Stimulated activated CD4-positive, alpha-beta T cell treated with anti-CD3 and anti-CD28 coated beads, Interleukin-2, amount 100 ng/mL, for 48 hours (primary cell): ENCODE measurements around the gene CFAP100.

Experiments
- DNase-seq, 2 donors: peaks; one replicate each; pipeline ENCODE4 v3.0.0-alpha.2; 2020

CFAP100 gene

DNA sequence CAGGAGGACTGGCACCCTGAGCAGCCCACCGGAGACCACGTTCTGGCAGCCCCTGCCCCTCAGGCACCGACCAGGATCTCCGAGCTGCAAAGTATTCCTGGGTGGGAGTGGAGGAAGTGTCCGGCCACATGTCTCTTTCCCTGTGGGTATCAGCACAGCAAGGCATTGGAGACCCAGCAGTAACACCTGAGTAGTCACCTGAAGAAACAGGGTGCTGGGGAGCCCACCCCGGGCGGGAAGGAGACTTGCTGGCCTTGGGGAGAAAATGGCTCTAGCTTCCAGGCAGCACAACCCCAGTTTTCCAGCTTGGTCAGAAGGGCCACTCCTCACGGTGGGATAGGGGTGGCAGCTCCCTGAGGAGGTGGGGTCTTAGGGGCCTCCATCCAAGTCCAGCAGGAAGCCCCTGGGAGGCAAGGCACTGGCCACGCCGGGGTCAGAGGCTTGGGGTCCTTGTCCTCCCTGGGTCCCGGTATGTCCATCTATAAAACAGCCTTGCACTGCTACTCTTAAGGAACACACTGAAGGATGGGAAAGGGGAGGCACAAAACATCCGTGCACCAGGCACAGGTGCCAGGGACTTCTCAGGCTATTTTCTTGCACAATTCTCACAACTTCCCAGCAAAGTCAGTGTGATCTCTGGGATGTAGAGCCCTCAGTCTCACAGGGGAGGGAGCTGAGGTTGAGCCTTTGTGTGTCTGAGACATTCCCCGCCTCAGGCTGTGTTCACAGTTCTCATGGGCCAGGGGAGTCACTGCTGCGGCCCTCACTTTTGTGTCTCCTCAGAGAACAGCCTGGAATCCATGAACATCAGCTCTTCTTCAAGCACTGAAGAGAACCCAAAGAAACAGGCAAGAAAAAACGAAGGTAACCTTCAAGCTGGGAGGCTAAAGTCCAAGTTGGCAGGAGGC, 11.9 kb downstream of the CFAP100 start:
- DNase-seq, result no peak

DNA sequence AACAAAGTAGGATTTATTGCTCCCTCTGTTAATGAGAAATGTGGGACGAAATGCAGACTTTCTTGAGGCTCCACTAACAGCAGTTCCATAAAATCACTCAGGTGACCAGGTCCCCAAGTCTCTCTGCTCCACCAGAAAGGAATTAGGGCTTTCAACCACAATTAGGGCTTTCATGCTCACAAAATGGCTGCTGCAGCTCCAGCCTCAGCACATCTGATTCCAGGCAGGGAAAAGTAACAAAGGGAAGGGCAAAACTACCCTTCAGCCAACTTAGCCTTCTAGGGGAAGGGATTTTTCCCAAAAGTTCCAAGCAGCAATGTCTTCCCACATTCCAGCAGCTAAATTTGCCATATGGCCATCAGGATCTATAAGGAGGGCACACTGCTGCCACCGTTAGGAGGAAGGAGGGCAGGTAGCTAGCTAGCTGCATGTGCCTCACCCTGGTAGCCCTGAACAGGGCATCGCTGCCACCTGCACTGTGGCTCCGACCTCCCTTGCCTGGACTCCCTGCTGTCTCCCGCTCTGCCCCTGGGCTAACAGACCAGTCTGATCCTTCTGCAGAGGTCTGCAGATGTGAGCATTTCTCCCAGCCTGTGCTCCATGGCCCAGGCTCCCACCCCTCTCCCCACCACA, 12.8 kb downstream of the CFAP100 start:
- no peak for DNase-seq

DNA sequence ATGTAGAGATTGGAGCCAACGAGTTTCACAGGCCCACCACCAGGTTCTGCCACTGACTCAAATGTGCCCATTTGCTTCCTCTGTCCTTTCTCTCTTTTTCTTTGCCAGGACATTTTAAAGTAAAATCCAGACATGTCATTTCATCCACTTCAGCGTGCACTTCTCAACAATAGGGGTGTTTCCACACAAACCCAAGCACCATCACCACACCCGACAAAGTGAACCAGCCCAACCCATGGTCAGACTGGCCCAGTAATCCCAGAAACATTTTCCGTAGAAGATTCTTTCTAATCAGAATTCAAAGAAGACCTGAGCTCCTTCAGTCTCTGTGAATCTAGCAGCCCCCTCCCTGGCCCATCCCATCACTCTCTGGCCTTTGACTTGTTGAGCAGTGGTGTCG, 13.4 kb downstream of the CFAP100 start:
- DNase-seq, result no peak

DNA sequence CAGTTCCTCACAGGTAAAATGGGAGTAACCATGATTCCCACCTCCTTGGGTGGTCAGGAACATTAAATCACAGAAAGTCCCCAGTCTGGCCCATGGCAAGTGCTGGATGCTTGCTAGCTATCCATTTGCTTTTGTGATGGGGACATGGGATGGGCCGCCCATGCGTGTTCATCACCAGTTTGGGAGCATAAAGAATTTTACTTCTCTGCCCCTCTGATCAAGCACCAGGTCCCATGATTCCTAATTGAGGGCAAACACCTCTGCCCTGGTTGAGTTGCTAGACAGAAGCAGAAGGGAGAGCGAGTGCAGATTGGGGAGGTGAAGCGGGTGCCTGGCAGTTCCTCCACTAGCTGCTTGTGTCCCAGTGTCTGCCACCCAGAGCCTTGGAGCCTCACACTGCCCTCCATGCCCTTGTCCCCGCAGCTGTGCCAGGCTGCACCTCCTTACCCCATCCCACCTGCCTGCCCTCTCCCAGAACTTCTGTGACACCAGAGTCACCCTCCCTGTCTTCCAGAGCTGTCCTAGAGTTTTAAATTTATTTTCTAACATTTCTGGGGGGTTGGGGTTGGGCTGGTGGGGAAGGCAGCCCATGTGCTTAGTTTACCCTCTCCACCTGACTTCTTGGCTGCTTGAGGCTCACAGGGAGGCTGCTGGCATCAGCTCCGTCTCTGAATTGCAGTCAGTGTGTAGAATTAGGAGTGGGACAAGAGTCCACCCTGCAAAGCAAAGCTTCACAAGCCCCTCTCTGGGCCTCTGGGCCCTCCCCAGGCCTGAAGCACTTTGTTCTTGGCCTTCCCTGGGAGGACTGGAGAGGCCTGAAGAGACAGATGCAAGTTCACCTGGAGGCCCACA, 18.4 kb downstream of the CFAP100 start:
- DNase-seq, result no peak

DNA sequence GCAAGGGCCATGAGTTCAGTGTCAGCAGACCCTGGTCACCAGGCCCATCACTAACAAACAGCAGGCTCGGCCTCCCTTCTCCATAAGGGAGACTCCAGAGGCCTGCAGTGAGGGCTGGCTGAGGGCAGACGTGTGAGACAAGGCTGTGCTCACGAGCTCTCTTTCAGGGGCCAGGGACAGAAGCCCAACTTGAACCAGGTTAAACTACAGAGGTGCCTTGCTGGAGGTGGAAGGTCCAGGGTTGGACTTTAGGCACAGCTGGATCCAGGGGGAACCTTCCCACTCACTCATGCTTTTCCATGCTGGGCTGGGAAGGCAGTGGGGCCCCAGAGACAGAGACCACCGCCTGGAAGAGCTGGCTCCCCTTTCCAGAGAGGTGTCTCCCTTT, 19.0 kb downstream of the CFAP100 start:
- no peak for DNase-seq

DNA sequence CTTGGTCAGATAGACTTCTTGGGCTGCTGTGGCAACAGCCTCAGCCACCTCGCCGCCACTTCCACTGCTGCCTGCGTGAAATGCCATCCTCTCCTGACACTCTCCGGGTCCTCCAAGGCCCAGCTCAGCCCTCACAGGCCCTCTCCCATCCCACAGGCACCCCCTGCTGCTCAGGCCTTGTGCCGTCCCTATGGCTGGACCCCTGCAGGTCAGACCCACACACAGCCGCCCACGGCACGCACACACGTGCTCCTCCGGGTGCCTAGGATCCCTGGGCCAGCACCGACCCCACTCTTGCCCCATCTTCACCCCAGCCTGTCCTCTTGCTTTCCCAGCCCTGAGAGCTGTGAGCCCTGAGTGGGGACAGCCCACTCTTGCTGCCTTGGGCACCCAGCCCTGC, 19.7 kb downstream of the CFAP100 start:
- no peak for DNase-seq

DNA sequence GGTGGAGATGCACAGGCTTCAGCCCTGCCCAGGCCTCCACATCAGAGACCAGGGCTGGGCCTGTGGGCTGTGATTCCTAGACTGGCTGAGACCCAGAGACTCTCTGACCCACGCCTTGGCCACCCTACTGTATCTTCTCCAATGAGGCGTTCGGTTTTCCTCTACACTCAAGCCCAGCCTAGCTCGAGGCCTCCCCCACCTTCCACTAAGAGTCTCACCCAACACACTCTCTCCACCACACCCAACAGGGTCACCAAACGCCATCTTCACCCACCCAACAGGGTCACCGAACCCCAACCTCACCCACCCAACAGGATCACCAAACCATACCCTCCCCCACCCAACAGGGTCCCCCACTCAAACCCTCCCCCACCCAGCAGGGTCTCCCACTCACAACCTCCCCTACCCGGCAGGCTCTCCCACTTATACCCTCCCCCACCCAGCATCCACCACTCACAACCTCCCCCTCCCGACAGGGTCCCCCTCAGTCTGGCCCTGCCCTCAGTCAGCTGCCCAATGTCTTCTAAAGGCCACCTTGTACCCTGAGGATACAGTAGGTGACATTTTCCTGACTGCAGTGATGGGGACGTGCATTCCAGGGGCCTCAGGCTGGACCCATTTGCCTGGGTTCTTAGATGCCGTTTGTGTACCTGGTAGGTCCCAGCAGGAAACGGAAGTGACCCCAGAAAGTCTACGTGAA, 20.4 kb downstream of the CFAP100 start:
- no peak for DNase-seq

DNA sequence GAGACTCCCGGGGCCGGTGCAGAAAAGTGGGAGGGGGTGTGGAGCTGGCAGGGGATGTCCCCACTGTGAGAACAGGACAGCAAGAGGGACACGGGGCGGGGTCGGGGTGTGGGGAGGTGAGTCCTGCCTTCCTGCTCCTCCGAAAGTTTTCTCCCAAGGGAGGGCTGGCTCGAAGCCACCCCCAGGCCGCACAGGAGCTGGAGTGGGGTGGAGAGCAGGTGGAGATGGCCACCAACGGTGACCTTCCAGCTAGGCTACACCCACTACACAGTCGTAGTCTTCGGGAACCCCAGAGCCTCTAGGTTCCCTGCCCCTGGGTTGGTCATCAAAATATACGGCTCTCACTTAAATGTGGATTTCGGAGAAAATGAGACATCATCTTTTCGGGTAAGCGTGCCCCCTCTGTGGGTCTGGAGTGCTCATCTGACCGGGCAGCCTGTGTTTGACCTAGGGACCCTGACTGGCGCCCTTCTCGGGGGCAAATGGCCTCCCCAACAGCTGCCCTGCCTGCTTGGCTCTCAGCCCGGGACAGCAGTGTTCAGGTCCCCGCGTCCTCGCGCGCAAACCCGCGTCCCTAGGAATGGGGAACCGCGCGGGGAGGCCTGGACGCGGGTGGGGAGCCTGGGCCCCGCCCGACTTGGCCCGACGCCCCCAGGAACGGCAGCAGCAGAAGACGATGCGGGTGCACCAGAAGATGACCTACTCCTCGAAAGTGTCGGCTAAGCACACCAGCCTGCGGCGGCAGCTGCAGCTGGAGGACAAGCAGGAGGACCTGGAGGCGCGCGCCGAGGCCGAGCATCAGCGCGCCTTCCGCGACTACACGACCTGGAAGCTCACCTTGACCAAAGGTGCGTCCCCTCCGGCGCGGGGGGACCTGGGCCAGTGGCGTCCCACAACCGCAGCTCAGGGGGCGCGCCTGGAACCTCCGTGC, 21.2 kb downstream of the CFAP100 start:
- no peak for DNase-seq

DNA sequence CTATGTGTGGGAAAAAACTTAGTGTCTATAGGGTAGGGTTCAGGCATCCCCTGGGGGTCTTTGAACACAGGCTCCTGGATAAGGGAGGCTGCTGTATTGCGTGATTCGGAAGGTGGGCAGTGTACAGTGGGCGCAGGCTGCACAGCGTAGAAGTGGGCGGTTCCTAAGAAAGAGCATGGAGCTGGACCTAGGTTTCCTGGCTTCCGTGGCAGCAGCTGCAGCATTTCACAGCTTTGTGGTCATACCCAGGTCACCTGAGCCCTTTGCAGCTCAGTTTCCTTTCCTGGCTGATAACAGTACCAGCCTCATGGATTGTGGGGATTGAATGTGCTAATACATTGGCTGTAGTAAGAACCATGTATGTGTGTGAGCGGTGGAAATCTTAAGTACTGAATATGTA, 22.2 kb downstream of the CFAP100 start:
- DNase-seq, result no peak

DNA sequence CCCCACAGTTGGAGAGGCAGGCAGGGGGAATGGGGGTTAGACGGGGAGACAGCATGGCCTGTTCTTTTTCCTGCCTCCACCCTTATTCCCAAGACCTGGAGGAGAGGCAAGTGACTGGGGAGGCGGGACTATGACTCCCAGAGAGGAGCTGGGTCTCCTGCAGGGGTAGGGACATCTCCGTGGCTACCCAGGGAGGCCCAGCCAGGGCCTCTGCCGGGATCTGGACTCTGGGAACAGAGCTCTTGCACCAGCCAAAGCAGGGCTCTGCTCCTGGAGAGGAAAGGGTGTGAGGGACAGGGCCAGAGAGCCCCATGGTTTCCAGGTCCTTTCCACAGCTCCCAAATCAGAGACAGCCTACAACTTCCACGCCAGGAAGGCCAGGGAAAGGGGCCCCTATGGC, 22.8 kb downstream of the CFAP100 start:
- DNase-seq, result no peak

DNA sequence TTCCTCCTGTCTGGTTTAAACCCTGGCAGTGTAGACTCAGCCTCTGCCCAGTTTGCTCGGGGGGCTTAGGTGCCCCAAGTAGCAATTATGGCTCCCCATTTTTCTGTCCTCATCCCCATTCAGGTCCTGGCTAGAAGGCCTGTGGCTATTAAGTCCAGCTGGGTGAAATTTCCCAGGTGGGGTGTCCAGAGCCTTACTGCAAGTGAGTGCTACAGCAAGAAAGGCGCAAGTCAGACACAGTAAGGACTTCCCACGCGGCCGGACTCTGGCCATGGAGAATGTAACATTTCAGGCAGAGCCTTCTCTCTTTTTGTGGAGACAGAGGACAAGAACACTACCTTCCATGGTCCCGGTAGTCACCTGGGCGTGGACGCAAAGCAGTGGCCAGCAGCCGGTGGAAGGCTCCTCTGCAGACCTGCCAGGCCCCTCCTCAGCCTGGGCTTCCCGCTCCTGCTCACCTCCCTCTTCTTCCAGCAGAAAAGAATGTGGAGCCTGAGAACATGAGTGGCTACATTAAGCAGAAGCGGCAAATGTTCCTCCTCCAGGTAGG, 23.3 kb downstream of the CFAP100 start:
- no peak for DNase-seq

DNA sequence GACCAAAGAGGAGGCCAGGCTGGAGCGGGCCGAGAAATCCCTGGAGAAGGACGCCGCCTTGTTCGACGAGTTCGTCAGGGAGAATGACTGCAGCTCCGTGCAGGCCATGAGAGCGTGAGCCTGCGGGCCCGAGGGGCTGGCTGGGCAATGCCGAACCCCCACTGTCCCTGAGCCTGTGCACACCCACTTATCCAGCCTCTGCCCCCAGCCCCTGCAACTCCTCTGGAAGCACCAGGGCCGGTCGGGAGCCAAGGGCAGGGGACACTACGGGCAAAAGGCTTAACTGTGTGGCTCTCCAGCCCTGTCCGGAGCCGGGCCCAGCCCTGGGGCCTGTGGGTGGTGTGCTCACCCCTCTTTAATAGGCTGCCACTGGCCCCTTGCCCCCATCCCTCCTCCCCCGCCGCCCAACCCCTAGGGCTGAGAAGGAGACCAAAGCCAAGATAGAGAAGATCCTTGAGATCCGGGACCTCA, 24.0 kb downstream of the CFAP100 start:
- no peak for DNase-seq

DNA sequence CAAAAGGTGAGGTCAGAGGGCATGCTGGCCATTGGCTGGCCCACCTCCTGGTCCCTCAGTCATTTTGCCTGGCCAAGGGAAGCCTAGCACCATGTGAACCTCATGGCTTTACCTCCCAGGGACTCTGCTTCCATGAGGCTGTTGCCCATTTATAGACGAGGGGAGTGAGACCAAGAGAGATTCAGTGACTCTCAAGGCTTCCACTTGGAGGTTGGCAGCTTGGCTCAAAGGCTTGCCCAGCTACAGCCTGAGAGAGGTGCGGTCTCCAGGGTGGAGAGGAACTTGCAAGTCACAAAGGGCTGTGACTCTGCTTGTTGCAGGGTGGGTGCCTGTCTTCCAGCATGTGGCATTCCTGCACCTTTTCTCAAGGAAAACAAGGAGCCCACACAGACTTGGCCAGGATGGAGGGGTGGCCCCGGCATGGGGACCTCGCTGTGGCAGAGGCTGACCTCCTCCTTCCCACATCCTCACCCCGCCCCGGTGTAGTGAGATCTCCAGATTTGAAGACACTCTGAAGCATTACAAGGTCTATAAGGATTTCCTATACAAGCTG, 24.5 kb downstream of the CFAP100 start:
- no peak for DNase-seq

DNA sequence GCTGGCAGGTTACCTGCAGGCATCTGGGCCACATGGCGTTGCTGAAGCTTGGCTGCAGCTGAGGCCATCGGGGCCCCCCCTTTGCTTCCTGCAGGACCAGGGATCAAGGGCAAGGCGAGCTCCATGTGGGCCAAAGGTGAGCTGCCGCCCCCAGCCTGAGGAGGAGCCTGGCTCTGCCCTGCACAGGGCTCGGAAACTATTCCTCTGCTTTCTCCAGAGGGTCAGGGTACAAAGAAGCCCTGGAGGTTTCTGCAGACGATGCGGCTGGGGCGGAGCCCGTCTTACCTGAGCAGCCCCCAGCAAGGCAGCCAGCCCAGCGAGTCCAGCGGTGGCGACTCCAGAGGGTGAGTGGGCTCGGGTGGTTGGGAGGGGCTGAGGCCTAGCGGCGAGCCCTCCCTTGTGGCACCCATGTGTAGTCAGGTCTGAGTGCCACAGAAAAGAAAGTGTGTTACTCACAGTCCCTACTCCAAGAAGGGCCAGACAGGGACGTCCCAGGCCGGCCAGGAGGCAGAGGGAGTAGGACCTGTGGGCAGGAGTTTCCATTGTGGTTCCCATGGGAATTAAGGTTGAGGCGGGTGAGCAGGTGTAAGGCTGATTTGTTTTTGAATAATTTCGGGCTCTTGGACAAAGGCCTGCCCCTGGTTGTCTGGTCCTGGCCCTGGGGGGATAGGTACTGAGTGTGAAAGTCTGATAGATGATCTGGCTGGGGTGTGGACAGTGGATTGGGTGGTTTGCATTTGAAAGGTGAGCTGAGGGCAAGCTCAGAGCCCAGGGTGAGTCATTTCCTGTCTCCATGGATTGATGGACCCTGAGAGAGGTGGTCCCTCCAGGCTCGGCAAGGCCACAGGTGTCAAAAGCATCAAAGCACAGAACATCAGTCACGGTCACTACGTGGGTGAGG, 25.4 kb downstream of the CFAP100 start:
- no peak for DNase-seq

DNA sequence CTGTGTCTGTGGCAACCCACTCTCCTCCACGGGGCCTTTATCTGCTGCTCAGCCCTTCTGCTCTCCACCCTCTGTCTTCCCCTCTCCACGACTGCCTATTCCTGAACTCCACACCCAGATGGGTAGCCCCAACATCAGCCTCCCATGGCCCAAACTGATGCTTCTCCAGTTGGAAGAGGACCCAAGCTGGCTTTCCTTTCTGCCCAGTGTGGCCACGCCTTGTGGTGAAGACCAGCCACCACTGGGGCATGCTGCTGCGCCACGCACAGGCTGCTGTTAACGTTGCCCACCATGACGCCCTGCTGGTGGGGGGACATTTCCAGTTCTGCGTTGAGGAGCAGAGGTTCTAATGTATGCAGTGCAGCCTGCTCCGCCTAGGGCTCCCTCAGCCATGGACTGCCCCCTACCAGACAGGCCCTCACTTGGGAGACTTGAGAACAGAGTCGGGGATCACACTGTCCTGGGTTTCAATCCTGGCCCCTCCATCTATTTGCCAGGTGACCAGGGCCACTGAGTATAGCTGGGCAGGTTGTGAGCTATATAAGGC, 26.9 kb downstream of the CFAP100 start:
- DNase-seq, result no peak

DNA sequence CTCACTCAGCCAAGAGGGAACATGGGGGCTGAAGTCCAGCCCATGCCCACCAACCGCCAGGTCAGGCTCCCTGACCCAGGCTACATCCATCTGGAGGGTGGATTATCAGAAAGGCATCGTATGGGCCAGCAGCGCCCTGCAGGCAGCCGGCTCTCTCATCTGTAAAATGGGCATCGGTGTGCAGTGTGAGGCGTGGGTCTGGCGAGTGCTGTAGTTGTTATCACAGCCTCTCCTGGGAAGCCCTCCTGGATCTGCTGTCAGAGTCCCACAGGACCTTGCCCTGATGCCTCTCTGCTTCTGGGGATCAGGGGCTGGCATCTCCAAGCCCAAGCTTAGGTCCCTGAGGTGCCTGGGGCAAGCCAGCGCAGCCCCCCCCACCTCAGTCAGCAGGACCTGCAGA, 27.4 kb downstream of the CFAP100 start:
- no peak for DNase-seq

DNA sequence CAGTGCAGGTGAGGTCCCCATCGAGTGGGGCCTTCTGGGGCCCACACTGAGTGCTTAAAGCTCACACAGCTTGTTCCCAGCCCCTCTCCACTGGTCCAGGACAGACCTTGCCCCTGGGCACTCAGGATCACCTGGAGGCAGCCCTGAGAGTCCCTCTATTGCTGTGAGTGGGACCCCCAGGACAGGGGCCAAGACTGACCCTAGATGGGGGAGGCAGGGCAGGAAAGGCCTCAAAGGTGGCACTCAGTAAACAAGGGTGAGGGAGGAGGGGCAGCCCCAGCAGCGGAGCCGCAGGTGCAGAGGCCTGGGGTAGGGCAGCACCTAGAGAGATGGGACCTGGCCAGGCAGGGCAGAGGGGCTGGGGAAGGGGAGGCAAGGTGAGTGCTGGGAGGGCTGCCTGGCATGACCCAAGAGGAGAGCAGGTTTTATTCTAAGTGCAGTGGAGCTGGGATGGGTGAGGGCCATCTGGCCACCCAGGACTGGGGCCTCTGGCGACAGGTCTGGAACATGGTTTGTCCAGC, 27.9 kb downstream of the CFAP100 start:
- no peak for DNase-seq

DNA sequence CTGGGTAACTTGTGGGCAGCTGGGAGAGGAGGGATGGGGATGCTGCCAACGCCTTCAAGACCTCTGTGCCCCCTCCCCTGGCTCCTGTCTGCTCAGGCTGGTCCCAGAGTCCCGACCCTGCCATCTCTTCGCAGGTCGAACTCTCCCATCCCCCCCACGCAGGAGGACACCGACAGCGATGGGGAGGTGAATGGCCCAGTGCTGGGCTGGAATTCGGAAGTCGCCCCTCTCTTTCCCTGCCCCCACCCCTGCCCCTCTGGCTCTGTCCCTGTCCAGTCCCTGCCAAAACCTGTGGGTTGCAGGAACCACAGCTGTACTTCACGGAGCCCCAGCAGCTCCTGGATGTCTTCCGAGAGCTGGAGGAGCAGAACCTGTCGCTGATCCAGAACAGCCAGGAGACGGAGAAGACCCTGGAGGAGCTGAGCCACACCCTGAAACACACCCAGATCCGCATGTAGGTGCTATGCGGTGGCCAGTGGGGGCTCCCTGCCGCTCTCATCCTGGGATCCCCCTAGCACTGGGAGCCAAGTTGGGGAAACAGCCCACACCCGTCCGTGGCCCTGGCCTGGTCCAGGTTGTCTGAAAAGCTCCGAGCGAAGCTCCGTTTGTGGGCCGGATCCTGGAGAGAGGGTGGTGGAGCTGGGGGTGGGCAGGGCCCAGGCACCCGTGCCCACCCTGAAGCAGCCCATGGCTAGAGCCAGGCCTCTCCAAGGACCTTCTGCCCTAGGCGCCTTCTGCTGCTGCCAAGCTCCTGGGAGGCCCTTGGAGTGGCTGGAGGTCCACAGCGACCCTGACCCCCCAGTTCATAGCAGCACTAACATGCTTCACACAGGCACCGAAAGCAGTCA, 28.7 kb downstream of the CFAP100 start:
- DNase-seq, result no peak
